ENCODE results near the gene ADISSP. TPM values are rescaled to one million over a fixed set of nuclear protein-coding genes. Genes with fewer than 3 reads are reported as not detected.

The ADISSP gene
- total RNA-seq, 2 experiments from 2014 or later, result 47.9 to 50.4 TPM

DNA sequence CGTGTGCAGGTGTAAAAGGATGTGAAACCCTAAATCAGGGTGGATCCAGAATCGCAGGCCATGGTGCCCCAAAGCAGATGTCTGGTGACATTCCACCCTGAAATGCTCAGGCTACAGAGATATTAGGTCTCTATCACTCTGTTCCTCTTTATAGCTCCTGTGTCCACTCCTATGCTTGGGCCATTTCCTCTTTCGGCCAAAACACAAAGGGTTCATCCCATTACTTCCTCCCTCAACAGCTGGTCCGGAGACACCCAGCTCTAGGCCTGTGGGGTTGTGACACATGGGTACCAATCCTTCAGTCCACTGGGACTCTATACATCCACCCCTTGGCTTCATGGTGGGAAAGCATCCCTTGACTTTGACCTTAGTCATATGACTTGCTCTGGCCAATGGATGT, 53.5 kb downstream of the ADISSP start:
- CTCF ChIA-PET, result interaction anchor here (0.6 kb wide), 1 partner anchor 19 kb away, joined by 4 read pairs; no protein-coding TSS in a partner anchor
- no peak overlapping the region for H3K4me3 Mint-ChIP-seq
- H3K36me3 Mint-ChIP-seq (ENCODE audit: low read depth), result no peaks in the 10 kb centered on the region
- peaks cover 5% of the 10 kb centered on the region for H3K27me3 Mint-ChIP-seq (ENCODE audit: low read depth)
- intact Hi-C loops (cut with micrococcal nuclease), result no loop called here
- DNase-seq, result no peak
- H3K9me3 Mint-ChIP-seq, result no peaks in the 10 kb centered on the region
- no peak overlapping the region for H3K27ac Mint-ChIP-seq
- no peaks in the 10 kb centered on the region for H3K4me1 Mint-ChIP-seq (ENCODE audit: low read depth)

DNA sequence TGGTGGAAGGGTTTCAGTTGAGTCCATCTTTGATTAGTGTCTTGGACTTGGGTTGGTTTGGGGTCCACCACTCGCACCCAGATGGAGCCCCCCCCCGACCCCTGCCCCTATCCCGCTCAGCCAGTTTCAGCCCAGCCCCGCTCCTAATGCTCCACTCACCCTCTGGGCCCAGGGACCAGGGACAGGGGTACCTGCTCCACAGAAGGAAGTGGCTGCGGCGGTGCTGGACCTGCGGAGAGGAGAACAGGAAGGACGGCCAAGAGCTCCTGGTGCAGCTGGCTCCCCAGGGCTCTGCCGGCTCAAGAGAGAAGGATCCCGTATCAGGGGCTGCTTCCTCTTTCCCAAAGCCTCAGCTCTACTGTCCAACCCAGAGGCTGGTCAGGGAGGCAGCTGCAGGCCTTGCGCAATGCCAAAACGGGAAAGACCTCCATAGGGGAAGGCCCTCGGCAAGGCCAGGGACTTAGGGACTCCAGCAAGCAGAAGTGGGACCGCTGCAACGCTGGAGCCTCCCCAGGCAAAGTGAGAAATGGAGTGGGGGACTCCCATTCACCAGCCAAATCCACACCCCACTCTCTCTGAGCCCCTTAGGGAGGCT, 55.2 kb downstream of the ADISSP start, which contains the start of gene SIGLEC1:
SIGLEC1 (minus strand) TSS at position 322 of the 595 bp plus-strand sequence. CDS start 5,472 bp downstream, outside the sequence.
- intact Hi-C loops (cut with micrococcal nuclease), result no loop called here

DNA sequence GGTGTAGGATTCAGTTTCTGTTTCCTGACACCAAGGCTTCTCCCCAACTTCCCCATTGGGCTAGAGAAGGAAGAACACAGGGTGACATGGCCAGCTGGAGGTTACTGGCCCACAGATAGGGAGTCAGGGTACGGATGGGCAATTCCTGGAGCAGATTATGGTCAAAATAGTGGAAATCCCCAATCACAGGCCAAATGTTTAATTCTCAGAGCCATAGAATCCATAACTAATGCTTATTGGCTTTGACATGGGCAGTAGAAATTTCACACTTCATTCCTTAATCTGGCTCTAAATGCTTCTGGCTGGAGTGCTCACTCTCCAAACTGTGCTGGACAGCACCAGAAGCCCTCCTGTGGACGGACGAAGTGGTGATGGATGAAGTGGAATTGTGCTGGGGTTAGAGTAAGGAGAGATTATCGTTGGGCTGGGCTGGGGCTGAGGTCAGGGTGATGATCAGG, 56.0 kb downstream of the ADISSP start:
- intact Hi-C loops (cut with micrococcal nuclease), result loop anchor here (1.0 kb wide), 2 partner anchors 35 to 148 kb away; no protein-coding TSS in a partner anchor
- CTCF ChIA-PET, result interaction anchor here (0.6 to 2.5 kb wide), 29 partner anchors 8 to 588 kb away, joined by 3 to 46 read pairs (median 4); no protein-coding TSS in a partner anchor
- Mint-ChIP-seq H3K27ac (no peak overlapping the region), H3K4me1 (ENCODE audit: low read depth) (no peaks in the 10 kb centered on the region), H3K27me3 (ENCODE audit: low read depth) (peaks cover 3% of the 10 kb centered on the region), H3K4me3 (no peak overlapping the region), H3K9me3 (no peaks in the 10 kb centered on the region), H3K36me3 (ENCODE audit: low read depth) (no peaks in the 10 kb centered on the region)
- no peak for DNase-seq

More for the DNA sequence above, 55.2 kb downstream of the ADISSP start, which contains the start of gene SIGLEC1:
- H3K27me3 Mint-ChIP-seq (ENCODE audit: low read depth), result peaks cover 5% of the 10 kb centered on the region
- no peak within 1 kb of the TSS for H3K27ac Mint-ChIP-seq
- DNase-seq, result no peak
- no peaks in the 10 kb centered on the region for H3K36me3 Mint-ChIP-seq (ENCODE audit: low read depth)
- H3K4me3 Mint-ChIP-seq, result no peak within 1 kb of the TSS
- CTCF ChIA-PET, result interaction anchor here (0.6 to 0.7 kb wide), 2 partner anchors 29 to 149 kb away, joined by 3 read pairs; no protein-coding TSS in a partner anchor
- no peaks in the 10 kb centered on the region for H3K9me3 Mint-ChIP-seq
- H3K4me1 Mint-ChIP-seq (ENCODE audit: low read depth), result no peaks in the 10 kb centered on the region

DNA sequence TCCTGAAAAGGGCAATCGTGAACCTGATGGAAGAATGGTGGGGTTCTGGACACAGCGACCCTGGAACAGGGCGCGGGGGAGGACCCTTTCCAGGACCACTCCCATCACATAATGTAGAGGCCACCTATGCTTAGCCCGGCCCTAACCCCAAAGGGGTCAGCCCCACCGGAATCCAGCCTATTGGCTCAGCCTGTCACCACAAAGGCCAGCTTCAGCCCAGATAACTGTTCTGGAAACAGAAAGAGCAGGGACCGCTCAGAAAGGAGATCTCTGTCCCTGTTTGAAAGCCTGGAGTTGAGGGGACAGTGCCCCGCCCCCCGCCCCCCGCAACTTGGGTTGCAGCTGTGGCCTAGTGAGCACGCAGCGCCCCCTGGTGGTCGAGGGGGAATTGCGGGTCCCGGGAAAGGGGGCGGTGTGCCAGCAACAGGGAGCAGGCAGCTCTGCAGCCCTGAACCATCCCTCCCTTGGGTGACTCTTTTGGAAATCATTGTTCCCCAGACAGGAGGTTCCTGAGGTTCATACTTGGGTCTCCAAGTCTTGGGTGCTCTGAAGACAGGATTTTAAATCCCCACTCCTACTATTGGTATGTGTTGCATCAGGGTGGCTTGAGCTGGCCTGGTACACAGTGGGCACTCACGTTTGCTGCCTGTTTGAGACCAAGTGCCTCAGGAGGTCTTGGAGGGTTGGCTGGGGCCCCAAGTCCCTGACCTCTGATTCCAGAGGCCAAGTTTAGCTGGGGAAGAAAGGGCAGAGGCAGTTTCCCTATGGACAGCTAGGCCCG, 56.7 kb downstream of the ADISSP start:
- Mint-ChIP-seq H3K4me3 (no peak overlapping the region), H3K36me3 (ENCODE audit: low read depth) (no peaks in the 10 kb centered on the region), H3K4me1 (ENCODE audit: low read depth) (no peaks in the 10 kb centered on the region), H3K27me3 (ENCODE audit: low read depth) (peaks cover 3% of the 10 kb centered on the region), H3K9me3 (no peaks in the 10 kb centered on the region), H3K27ac (no peak overlapping the region)
- peak; percentile 80 for DNase-seq
- CTCF ChIA-PET, result interaction anchor here (0.6 to 2.5 kb wide), 37 partner anchors 9 to 589 kb away, joined by 3 to 46 read pairs (median 3); no protein-coding TSS in a partner anchor
- intact Hi-C loops (cut with micrococcal nuclease), result loop anchor here (1.0 kb wide), 2 partner anchors 35 to 148 kb away; no protein-coding TSS in a partner anchor

DNA sequence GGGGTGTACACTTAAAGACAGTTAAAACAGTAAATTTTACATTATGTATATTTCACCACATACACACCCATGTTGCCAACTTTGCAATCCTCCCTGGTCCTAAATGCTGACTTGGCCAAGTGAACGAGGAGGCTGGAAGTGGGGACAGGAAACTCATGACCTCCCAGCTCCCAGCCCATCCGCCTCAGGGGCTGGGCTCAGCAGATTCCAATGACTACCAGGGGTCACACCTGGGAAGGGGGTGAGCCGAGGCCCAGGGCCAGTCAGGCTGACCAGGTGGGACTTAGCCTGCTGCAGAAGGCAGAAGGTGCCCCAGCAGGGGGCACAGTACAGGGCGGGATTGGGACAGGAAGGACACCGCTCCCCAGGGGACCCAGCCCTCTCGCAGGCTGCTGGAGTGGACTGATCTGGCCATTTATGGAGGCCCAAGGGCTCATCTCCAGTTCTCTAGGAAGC, 57.5 kb downstream of the ADISSP start:
- no peaks in the 10 kb centered on the region for H3K4me1 Mint-ChIP-seq (ENCODE audit: low read depth)
- no peak for DNase-seq
- H3K36me3 Mint-ChIP-seq (ENCODE audit: low read depth), result no peaks in the 10 kb centered on the region
- intact Hi-C loops (cut with micrococcal nuclease), result no loop called here
- H3K27ac Mint-ChIP-seq, result no peak overlapping the region
- no peak overlapping the region for H3K4me3 Mint-ChIP-seq
- H3K27me3 Mint-ChIP-seq (ENCODE audit: low read depth), result peaks cover 3% of the 10 kb centered on the region
- CTCF ChIA-PET, result interaction anchor here (0.6 to 2.5 kb wide), 19 partner anchors 10 to 418 kb away, joined by 3 to 46 read pairs (median 3); no protein-coding TSS in a partner anchor
- H3K9me3 Mint-ChIP-seq, result no peaks in the 10 kb centered on the region

DNA sequence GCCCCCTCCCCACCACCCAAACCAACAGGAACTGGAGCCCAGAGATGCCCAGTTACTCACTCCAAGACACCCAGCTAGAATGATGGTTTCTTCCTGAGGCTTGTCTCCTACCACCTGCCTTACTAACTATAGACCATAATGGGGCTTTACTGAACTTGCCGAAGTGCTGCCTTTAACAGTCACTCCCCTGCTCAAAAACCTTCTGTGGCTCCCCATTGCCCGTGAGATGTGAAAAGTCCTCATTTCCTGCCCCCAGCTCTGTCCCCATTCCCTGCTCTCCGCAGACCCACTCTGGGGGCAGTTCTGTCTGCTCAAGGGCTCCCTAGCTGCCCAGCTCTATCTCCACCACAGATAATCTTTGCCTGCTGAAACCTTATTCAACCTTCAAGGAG, 60.0 kb downstream of the ADISSP start:
- CTCF ChIA-PET, result interaction anchor here (0.9 to 1.2 kb wide), 3 partner anchors 10 to 144 kb away, joined by 3 to 4 read pairs (median 3); no protein-coding TSS in a partner anchor
- Mint-ChIP-seq H3K4me1 (ENCODE audit: low read depth) (no peaks in the 10 kb centered on the region), H3K4me3 (no peak overlapping the region), H3K27ac (no peak overlapping the region), H3K27me3 (ENCODE audit: low read depth) (peaks cover 4% of the 10 kb centered on the region), H3K9me3 (no peaks in the 10 kb centered on the region), H3K36me3 (ENCODE audit: low read depth) (no peaks in the 10 kb centered on the region)
- intact Hi-C loops (cut with micrococcal nuclease), result no loop called here
- DNase-seq, result no peak

DNA sequence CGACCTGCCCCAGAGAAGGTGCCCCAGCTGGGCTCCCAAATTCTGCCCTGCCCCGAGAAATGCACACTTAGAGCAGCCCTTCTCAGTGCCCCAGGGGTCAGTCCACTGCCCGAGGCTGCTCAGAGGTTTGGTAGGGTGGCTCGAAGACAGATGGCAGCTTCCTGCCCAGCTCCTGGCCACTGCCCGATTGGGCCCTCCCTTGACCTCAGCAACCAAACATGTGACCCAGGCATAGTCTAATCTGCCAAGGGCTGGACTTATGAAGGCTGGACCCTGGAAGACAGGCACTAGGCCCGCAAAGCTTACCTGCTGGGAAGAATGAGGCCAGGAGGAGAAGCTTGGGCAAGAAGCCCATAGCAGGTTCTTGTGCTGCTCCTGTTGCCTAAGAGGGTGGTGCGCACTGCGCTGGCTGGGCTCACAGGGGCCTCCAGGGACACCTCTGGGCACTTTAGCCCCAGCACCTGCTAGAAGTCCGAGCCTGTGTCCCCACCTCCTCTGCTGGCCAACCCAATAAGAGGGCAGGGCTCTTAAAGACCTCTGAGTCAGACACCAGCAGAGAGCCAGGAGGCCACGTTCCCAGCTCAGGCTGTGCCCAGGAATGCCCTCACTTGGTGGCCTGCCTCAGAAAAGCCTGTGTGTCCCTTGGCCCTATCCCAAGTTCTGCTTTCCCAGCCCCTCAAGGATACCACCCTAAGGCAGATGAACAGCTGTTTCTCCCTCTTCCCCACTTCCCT, 60.6 kb downstream of the ADISSP start:
- H3K4me3 Mint-ChIP-seq, result no peak overlapping the region
- H3K36me3 Mint-ChIP-seq (ENCODE audit: low read depth), result no peaks in the 10 kb centered on the region
- CTCF ChIA-PET, result interaction anchor here (0.9 to 1.4 kb wide), 4 partner anchors 10 to 42 kb away, joined by 3 to 5 read pairs (median 4); no protein-coding TSS in a partner anchor
- peaks cover 4% of the 10 kb centered on the region for H3K27me3 Mint-ChIP-seq (ENCODE audit: low read depth)
- no peaks in the 10 kb centered on the region for H3K4me1 Mint-ChIP-seq (ENCODE audit: low read depth)
- DNase-seq, result no peak
- no peak overlapping the region for H3K27ac Mint-ChIP-seq
- intact Hi-C loops (cut with micrococcal nuclease), result no loop called here
- no peaks in the 10 kb centered on the region for H3K9me3 Mint-ChIP-seq

DNA sequence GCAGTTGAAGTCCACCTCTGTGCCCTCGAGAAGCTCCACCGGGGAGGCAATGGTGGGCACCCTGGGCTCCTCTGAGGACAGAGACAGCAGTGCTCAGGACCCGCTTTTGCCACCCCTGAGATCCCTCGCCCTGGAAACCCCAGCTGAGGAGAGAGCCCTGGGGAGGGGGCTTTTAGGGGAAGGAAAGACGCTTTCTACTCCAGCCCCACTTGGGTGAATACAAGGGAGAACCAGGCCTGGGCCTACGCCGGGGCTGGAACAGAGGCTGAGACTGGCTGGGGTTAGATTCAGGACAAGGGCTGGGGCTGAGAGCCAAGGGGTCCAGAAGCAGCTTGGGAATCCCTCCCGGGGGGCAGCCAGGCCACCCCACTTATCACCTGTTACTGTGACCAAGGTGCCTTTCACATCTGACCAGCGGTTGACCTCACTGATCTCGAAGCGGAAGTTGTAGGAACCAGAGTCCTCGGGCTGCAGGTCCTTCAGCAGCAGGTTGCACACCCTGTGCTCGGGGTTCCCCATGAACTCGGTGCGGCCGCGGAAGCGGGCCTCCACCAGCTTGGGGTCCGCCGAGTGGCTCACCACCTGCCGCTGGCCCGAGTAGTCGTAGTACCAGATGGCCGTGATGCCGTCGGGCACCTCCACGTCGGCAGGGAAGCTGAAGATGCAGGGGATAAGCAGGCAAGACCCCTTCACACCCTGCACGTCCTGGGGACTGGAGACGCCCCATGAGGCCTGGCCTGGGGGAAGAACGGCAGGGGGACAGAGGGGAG, 61.4 kb downstream of the ADISSP start:
- H3K36me3 Mint-ChIP-seq (ENCODE audit: low read depth), result no peaks in the 10 kb centered on the region
- peaks cover 2% of the 10 kb centered on the region for H3K27me3 Mint-ChIP-seq (ENCODE audit: low read depth)
- intact Hi-C loops (cut with micrococcal nuclease), result no loop called here
- DNase-seq, result no peak
- H3K4me1 Mint-ChIP-seq (ENCODE audit: low read depth), result no peaks in the 10 kb centered on the region
- CTCF ChIA-PET, result interaction anchor here (1.2 to 1.4 kb wide), 2 partner anchors 10 to 43 kb away, joined by 3 to 5 read pairs; no protein-coding TSS in a partner anchor
- no peak overlapping the region for H3K27ac Mint-ChIP-seq
- H3K9me3 Mint-ChIP-seq, result no peaks in the 10 kb centered on the region
- H3K4me3 Mint-ChIP-seq, result no peak overlapping the region

DNA sequence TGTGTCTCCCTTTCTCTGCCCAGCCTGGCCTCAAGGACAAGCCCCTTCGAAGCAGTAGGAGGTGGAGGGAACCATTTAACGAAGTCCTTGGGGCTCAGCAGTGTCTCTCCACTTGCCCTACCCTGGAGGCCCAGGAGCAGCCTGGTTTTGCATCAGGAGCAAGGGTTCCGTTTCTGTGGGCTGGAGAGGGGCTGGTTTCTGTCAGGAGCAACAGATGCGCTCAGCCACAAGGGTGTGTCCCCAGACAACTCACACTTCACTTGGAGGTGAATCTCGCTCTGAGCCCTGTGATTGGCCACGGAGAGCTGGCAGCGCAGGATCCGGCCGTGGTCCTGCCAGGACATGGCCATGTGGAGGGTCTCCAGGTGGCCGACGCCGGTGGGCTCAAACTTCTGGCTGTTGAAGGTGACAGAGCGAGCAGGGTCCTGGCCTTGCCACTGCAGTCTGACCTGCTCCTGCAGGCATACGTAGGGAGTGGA, 62.0 kb downstream of the ADISSP start:
- Mint-ChIP-seq H3K4me3 (no peak overlapping the region), H3K4me1 (ENCODE audit: low read depth) (no peaks in the 10 kb centered on the region), H3K27ac (no peak overlapping the region), H3K9me3 (no peaks in the 10 kb centered on the region), H3K36me3 (ENCODE audit: low read depth) (no peaks in the 10 kb centered on the region), H3K27me3 (ENCODE audit: low read depth) (peaks cover 2% of the 10 kb centered on the region)
- intact Hi-C loops (cut with micrococcal nuclease), result no loop called here
- DNase-seq, result no peak
- CTCF ChIA-PET, result interaction anchor here (1.2 to 1.4 kb wide), 2 partner anchors 10 to 44 kb away, joined by 3 to 5 read pairs; no protein-coding TSS in a partner anchor

DNA sequence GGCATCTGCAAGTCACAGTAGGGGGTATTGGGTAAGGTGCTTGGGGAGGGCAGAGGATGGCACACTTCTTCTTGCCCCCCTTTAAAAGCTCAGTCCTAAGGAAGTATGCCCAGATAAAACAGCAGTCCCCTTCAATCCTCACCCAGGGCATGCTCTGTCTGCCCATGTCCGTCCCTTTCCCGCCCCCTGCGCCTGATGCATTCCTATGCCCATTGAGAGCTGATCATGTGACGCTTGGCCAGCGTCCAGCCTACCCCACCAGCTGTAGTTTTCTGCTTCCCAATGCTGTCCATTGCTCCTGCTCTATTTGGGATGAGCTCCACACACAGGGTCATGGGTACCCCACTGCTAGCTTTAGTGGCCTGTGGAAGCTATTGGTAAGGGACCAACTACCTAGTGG, 63.5 kb downstream of the ADISSP start:
- intact Hi-C loops (cut with micrococcal nuclease), result no loop called here
- Mint-ChIP-seq H3K4me3 (no peak overlapping the region), H3K36me3 (ENCODE audit: low read depth) (no peaks in the 10 kb centered on the region), H3K9me3 (no peaks in the 10 kb centered on the region), H3K4me1 (ENCODE audit: low read depth) (no peaks in the 10 kb centered on the region), H3K27me3 (ENCODE audit: low read depth) (peaks cover 2% of the 10 kb centered on the region), H3K27ac (no peak overlapping the region)
- CTCF ChIA-PET, result interaction anchor here (0.6 to 1.4 kb wide), 5 partner anchors 12 to 141 kb away, joined by 3 to 11 read pairs (median 3); no protein-coding TSS in a partner anchor
- DNase-seq, result no peak

All from activated naive CD4-positive, alpha-beta T cell treated with anti-CD3 and anti-CD28 coated beads for 36 hours (primary cell).